A549 (cell line): ENCODE results near the gene IFT25.

Experiments used
- CEBPB ChIP-seq, 2 experiments: fragments of >200 bp in 1 of 2; sonication (Bioruptor Twin) in 1 of 2; formaldehyde crosslinking in 1 of 2; IDR thresholded peaks; 2 replicates each; pipeline ENCODE4 v1.6.1; 2012 to 2016
- EP300 ChIP-seq, 2 experiments: fragments of >200 bp; sonication (Bioruptor Twin); formaldehyde crosslinking; IDR thresholded peaks; 2 replicates in 1 of 2; 3 replicates in 1 of 2; pipeline ENCODE4 v1.6.1; 2016 to 2017
- KDM1A ChIP-seq: fragments of 200-600 bp; sonication (generic); IDR thresholded peaks from 2 replicates; pipeline ENCODE4 v1.6.1; 2016; ENCODE audit warnings: low read depth, mild to moderate bottlenecking
- MAX ChIP-seq: IDR thresholded peaks from 2 replicates; pipeline ENCODE4 v1.6.1; 2012
- POLR2A ChIP-seq: IDR thresholded peaks from 2 replicates; pipeline ENCODE4 v1.6.1; 2012; ENCODE audit warnings: mild to moderate bottlenecking, low read length
- RNF2 ChIP-seq: fragments of 200-600 bp; sonication (generic); IDR thresholded peaks from 2 replicates; pipeline ENCODE4 v1.6.1; 2016; ENCODE audit warnings: low read depth, mild to moderate bottlenecking, antibody characterized with exemption, moderate library complexity, borderline replicate concordance
- SMC3 ChIP-seq: fragments of >200 bp; sonication (Bioruptor Twin); formaldehyde crosslinking; IDR thresholded peaks from 3 replicates; pipeline ENCODE4 v1.6.1; 2018; ENCODE audit warnings: inconsistent platforms
- TF ChIP-seq, protein P1 (sequence below): fragments of >200 bp; sonication (Bioruptor Twin); formaldehyde crosslinking; IDR thresholded peaks from 3 replicates; pipeline ENCODE4 v1.5.1; 2016
- TF ChIP-seq, protein P2 (sequence below): fragments of 200-600 bp; sonication (generic); IDR thresholded peaks from 2 replicates; pipeline ENCODE4 v1.6.1; 2016; ENCODE audit warnings: antibody characterized with exemption, mild to moderate bottlenecking, moderate library complexity

DNA sequence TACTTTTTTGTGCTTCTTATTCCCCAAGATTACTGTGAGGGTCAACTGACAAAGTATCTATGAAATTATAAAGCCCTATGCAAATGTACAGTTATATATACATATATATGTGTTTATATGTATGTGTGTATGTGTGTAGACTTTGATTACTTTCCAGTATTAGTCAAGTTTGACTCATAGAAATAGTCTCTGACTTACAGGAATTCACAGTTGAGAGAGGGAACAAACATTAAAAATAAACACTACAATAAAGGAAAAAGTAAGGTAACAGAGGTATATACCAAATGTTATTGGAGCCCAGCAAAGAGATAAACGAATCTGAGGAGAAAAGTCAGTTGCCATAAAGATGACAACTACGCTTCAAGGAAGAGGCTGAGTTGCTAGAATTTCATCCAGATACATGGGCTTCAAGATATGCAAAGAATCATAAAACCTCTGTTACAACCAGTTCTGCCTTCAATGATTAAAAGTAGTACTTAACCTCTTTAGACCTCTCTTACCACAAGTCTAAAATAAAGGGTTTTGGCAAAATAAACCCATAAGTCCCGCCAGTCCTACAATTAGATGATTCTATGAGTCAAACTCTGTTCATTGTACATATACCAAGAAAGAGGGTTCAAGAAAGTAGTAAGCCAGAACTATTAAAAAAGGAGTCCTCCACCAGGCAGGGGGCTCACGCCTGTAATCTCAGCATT is 7.2 kb downstream of the IFT25 start:
- TF ChIP-seq KDM1A: no peak
- no peak for TF ChIP-seq EP300 (IDR thresholded peaks at IDR 0.05)
- TF ChIP-seq MAX: no peak
- TF ChIP-seq, protein P1, sequence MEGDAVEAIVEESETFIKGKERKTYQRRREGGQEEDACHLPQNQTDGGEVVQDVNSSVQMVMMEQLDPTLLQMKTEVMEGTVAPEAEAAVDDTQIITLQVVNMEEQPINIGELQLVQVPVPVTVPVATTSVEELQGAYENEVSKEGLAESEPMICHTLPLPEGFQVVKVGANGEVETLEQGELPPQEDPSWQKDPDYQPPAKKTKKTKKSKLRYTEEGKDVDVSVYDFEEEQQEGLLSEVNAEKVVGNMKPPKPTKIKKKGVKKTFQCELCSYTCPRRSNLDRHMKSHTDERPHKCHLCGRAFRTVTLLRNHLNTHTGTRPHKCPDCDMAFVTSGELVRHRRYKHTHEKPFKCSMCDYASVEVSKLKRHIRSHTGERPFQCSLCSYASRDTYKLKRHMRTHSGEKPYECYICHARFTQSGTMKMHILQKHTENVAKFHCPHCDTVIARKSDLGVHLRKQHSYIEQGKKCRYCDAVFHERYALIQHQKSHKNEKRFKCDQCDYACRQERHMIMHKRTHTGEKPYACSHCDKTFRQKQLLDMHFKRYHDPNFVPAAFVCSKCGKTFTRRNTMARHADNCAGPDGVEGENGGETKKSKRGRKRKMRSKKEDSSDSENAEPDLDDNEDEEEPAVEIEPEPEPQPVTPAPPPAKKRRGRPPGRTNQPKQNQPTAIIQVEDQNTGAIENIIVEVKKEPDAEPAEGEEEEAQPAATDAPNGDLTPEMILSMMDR: no peak
- TF ChIP-seq CEBPB (IDR thresholded peaks at IDR 0.05): no peak
- TF ChIP-seq, protein P2, sequence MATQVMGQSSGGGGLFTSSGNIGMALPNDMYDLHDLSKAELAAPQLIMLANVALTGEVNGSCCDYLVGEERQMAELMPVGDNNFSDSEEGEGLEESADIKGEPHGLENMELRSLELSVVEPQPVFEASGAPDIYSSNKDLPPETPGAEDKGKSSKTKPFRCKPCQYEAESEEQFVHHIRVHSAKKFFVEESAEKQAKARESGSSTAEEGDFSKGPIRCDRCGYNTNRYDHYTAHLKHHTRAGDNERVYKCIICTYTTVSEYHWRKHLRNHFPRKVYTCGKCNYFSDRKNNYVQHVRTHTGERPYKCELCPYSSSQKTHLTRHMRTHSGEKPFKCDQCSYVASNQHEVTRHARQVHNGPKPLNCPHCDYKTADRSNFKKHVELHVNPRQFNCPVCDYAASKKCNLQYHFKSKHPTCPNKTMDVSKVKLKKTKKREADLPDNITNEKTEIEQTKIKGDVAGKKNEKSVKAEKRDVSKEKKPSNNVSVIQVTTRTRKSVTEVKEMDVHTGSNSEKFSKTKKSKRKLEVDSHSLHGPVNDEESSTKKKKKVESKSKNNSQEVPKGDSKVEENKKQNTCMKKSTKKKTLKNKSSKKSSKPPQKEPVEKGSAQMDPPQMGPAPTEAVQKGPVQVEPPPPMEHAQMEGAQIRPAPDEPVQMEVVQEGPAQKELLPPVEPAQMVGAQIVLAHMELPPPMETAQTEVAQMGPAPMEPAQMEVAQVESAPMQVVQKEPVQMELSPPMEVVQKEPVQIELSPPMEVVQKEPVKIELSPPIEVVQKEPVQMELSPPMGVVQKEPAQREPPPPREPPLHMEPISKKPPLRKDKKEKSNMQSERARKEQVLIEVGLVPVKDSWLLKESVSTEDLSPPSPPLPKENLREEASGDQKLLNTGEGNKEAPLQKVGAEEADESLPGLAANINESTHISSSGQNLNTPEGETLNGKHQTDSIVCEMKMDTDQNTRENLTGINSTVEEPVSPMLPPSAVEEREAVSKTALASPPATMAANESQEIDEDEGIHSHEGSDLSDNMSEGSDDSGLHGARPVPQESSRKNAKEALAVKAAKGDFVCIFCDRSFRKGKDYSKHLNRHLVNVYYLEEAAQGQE: no peak
- TF ChIP-seq SMC3: no peak
- no peak for TF ChIP-seq RNF2
- no peak for TF ChIP-seq POLR2A
